NB4 (cell line): ENCODE data around the gene DPEP3.

Experiments used
- MAX ChIP-seq: IDR thresholded peaks from 2 replicates; pipeline ENCODE4 v1.6.1; 2011; ENCODE audit warnings: low read depth, low read length
- MYC ChIP-seq: IDR thresholded peaks from 2 replicates; pipeline ENCODE4 v1.6.1; 2011; ENCODE audit warnings: low read depth, low read length
- POLR2A ChIP-seq: IDR thresholded peaks from 2 replicates; pipeline ENCODE4 v1.6.1; 2011; ENCODE audit warnings: mild to moderate bottlenecking; ENCODE audit not compliant: insufficient read length; ENCODE audit errors: extremely low read depth
- TF ChIP-seq, protein P1 (sequence below): IDR thresholded peaks from one replicate; pipeline ENCODE4 v1.5.1; 2012; ENCODE audit warnings: low read depth, low read length

DNA sequence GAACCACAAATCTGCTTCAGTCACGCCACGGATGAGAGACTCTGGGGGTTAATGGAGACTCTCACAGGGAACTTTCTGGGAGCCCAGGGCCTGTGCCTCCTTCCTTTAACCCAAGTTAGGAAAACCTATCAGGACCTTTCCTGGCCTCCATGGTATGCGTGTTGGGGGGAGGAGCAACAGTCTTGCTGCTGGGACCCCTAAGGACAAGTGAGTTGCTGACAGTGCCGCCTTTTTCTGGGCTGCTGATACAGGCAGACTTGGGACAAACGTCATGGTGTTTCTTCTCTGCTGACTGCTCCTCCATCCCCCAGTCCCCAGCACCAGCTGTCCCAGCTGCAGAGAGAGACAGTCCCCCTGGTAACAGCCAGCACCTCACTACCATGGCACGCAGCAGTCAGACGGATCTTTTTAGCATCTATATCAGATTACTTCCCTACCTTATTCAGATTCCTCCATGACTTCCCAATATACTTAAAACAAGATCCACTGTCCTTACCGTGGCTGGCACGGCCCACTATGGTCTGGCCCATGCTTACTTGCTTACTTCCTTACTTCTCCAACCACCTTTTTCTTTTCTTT is 28.9 kb upstream of the DPEP3 start:
- TF ChIP-seq, protein P1, sequence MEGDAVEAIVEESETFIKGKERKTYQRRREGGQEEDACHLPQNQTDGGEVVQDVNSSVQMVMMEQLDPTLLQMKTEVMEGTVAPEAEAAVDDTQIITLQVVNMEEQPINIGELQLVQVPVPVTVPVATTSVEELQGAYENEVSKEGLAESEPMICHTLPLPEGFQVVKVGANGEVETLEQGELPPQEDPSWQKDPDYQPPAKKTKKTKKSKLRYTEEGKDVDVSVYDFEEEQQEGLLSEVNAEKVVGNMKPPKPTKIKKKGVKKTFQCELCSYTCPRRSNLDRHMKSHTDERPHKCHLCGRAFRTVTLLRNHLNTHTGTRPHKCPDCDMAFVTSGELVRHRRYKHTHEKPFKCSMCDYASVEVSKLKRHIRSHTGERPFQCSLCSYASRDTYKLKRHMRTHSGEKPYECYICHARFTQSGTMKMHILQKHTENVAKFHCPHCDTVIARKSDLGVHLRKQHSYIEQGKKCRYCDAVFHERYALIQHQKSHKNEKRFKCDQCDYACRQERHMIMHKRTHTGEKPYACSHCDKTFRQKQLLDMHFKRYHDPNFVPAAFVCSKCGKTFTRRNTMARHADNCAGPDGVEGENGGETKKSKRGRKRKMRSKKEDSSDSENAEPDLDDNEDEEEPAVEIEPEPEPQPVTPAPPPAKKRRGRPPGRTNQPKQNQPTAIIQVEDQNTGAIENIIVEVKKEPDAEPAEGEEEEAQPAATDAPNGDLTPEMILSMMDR: no peak
- TF ChIP-seq MAX: no peak
- no peak for TF ChIP-seq POLR2A
- TF ChIP-seq MYC: no peak
